HEK293T (cell line): ENCODE data around the gene SHF.

Experiments
- BHLHE40 ChIP-seq: fragments of 450-650 bp; IDR thresholded peaks from 2 replicates; pipeline ENCODE4 v1.6.1; 2016; ENCODE audit warnings: mild to moderate bottlenecking, moderate library complexity, borderline replicate concordance
- ELF4 ChIP-seq: fragments of 450-650 bp; IDR thresholded peaks from 2 replicates; pipeline ENCODE4 v1.6.1; 2017; ENCODE audit warnings: antibody characterized with exemption
- FOXA1 ChIP-seq: fragments of 450-650 bp; IDR thresholded peaks from 2 replicates; pipeline ENCODE4 v1.6.1; 2016; ENCODE audit warnings: mild to moderate bottlenecking
- FOXK2 ChIP-seq: fragments of 450-650 bp; IDR thresholded peaks from 2 replicates; pipeline ENCODE4 v1.6.1; 2016; ENCODE audit warnings: mild to moderate bottlenecking
- FOXM1 ChIP-seq: fragments of 450-650 bp; IDR thresholded peaks from 2 replicates; pipeline ENCODE4 v1.6.1; 2017; ENCODE audit warnings: mild to moderate bottlenecking, borderline replicate concordance
- HDGF ChIP-seq: fragments of 450-650 bp; IDR thresholded peaks from 2 replicates; pipeline ENCODE4 v1.6.1; 2017; ENCODE audit warnings: antibody characterized with exemption, borderline replicate concordance
- LEF1 ChIP-seq: fragments of 450-650 bp; IDR thresholded peaks from 2 replicates; pipeline ENCODE4 v1.6.1; 2017; ENCODE audit warnings: mild to moderate bottlenecking, borderline replicate concordance
- NFRKB ChIP-seq: fragments of 450-650 bp; IDR thresholded peaks from 2 replicates; pipeline ENCODE4 v1.6.1; 2016; ENCODE audit warnings: mild to moderate bottlenecking, moderate library complexity
- PKNOX1 ChIP-seq: fragments of 450-650 bp; IDR thresholded peaks from 2 replicates; pipeline ENCODE4 v1.6.1; 2016
- SP1 ChIP-seq: fragments of 450-650 bp; IDR thresholded peaks from 2 replicates; pipeline ENCODE4 v1.6.1; 2017
- SUZ12 ChIP-seq: fragments of 450-650 bp; IDR thresholded peaks from 2 replicates; pipeline ENCODE4 v1.6.1; 2016; ENCODE audit warnings: mild to moderate bottlenecking
- ZNF384 ChIP-seq: fragments of 450-650 bp; IDR thresholded peaks from 2 replicates; pipeline ENCODE4 v1.6.1; 2016

- TF ChIP-seq FOXM1, result no peak
- TF ChIP-seq LEF1, result no peak
- TF ChIP-seq FOXK2, result no peak
- TF ChIP-seq SP1, result no peak
- TF ChIP-seq BHLHE40, result no peak
- no peak for TF ChIP-seq PKNOX1
- no peak for TF ChIP-seq SUZ12
- no peak for TF ChIP-seq FOXA1
- no peak for TF ChIP-seq NFRKB
- no peak for TF ChIP-seq ZNF384
- TF ChIP-seq ELF4, result no peak
- TF ChIP-seq HDGF, result no peak
Observed at GRCh38 chr15:45171912-45172311, 15.9 kb downstream of the SHF start.
